HCT116 (cell line): ENCODE data around the gene NOL11. TPM values are rescaled to one million over a fixed set of nuclear protein-coding genes. Genes with fewer than 3 reads are reported as not detected.

Experiments
- ATAC-seq: fragments of 200-7000 bp; cut with Tn5 transposase; 2 replicates; pipeline ENCODE4 v1.9.1; 2020; ENCODE audit warnings: mild to moderate bottlenecking, moderate library complexity
- BruUV-seq: library from RNA; stranded (reverse); fragments of 400-500 nt; replicated peaks from 2 replicates; lab custom pipeline; 2021; lab: Mats Ljungman, UMichigan
- CTCF ChIA-PET: fragments of 300-600 bp; sonication (Branson Sonifier 250); formaldehyde crosslinking; loops from one replicate; lab custom pipeline; 2021; ENCODE audit warnings: antibody characterized with exemption; lab: Charles Lee
- POLR2A ChIA-PET: fragments of 300-600, 350-600 bp; sonication (Branson Sonifier 250); formaldehyde crosslinking; loops from one replicate; lab custom pipeline; 2021; ENCODE audit warnings: antibody characterized with exemption; lab: Charles Lee
- RAD21 ChIA-PET, 2 experiments: fragments of 300-600 bp; sonication (Branson Sonifier 250); formaldehyde crosslinking; loops; one replicate each; lab custom pipeline; 2023; ENCODE audit warnings: low total read pairs in 2 of 2; ENCODE audit not compliant: uncharacterized antibody in 2 of 2, unreplicated experiment in 2 of 2, low non-redundant PET in 1 of 2; lab: Charles Lee
- DNase-seq: peaks from one replicate; pipeline ENCODE4 v3.0.0-alpha.2; 2010; ENCODE audit warnings: low read depth, low spot score
- H2AFZ ChIP-seq: fragments of 200-600 bp; shearing (Covaris generic), sonication (generic); 2 replicates; pipeline ENCODE4 v1.6.1; 2017; ENCODE audit warnings: low read depth, mixed run types, mixed read lengths, antibody characterized with exemption, low read length; ENCODE audit not compliant: poor library complexity, severe bottlenecking
- H3K27ac ChIP-seq: 2 replicates; pipeline ENCODE4 v1.5.1; 2012; ENCODE audit warnings: low read depth, low read length
- H3K27me3 ChIP-seq: fragments of 200-600 bp; sonication (generic); 2 replicates; pipeline ENCODE4 v1.6.1; 2016; ENCODE audit warnings: mixed run types, low read length, mixed read lengths; ENCODE audit not compliant: insufficient read depth
- H3K36me3 ChIP-seq, 2 experiments: fragments of 200-500 bp in 1 of 2; fragments of 200-600 bp in 1 of 2; sonication (Bioruptor generic) in 1 of 2; sonication (generic) in 1 of 2; 2 replicates each; pipeline versions ENCODE4 v1.5.1 to v1.6.1; 2014 to 2016; ENCODE audit warnings: low read length in 2 of 2, inconsistent platforms in 1 of 2, mixed read lengths in 1 of 2, mixed run types in 1 of 2; ENCODE audit not compliant: insufficient read depth in 2 of 2, control insufficient read depth in 1 of 2
- H3K4me1 ChIP-seq, 2 experiments: fragments of 200-600 bp in 1 of 2; sonication (generic) in 1 of 2; 2 replicates each; pipeline versions ENCODE4 v1.5.1 to v1.6.1; 2012 to 2017; ENCODE audit warnings: low read length in 2 of 2, inconsistent platforms in 1 of 2, mild to moderate bottlenecking in 1 of 2, mixed read lengths in 1 of 2, mixed run types in 1 of 2, moderate library complexity in 1 of 2; ENCODE audit not compliant: insufficient read depth in 2 of 2, control insufficient read depth in 1 of 2
- H3K4me2 ChIP-seq: fragments of 200-600 bp; sonication (generic); 2 replicates; pipeline ENCODE4 v1.6.1; 2017; ENCODE audit warnings: mixed run types, low read length, mixed read lengths
- H3K4me3 ChIP-seq, 2 experiments: fragments of 200-600 bp in 1 of 2; sonication (generic) in 1 of 2; replicated peaks in 1 of 2; 2 replicates each; pipeline ENCODE4 v1.5.1; 2011 to 2016; ENCODE audit warnings: low read length in 2 of 2, control low read depth in 1 of 2, low read depth in 1 of 2, mild to moderate bottlenecking in 1 of 2, mixed read lengths in 1 of 2, mixed run types in 1 of 2
- H3K79me2 ChIP-seq: fragments of 200-600 bp; sonication (generic); 2 replicates; pipeline ENCODE4 v1.6.1; 2017; ENCODE audit warnings: mild to moderate bottlenecking, mixed run types, low read length, moderate library complexity, mixed read lengths; ENCODE audit not compliant: insufficient read depth
- H3K9ac ChIP-seq: fragments of 200-600 bp; sonication (generic); 2 replicates; pipeline ENCODE4 v1.6.1; 2016; ENCODE audit warnings: low read length, mixed read lengths
- H3K9me2 ChIP-seq: fragments of 200-600 bp; sonication (generic), shearing (Covaris generic); 2 replicates; pipeline ENCODE4 v1.6.1; 2017; ENCODE audit warnings: mixed run types, mild to moderate bottlenecking, moderate library complexity; ENCODE audit not compliant: insufficient read depth
- H3K9me3 ChIP-seq, 2 experiments: fragments of 200-500 bp in 1 of 2; fragments of 200-600 bp in 1 of 2; sonication (Bioruptor generic) in 1 of 2; sonication (generic) in 1 of 2; 2 replicates each; pipeline ENCODE4 v1.6.1; 2014 to 2017; ENCODE audit warnings: low read length in 2 of 2, mixed read lengths in 2 of 2, inconsistent platforms in 1 of 2, low read depth in 1 of 2, mild to moderate bottlenecking in 1 of 2, mixed run types in 1 of 2, moderate library complexity in 1 of 2; ENCODE audit not compliant: control insufficient read depth in 1 of 2, insufficient read depth in 1 of 2
- H4K20me1 ChIP-seq: fragments of 200-600 bp; sonication (generic), shearing (Covaris generic); 2 replicates; pipeline ENCODE4 v1.6.1; 2017; ENCODE audit warnings: mixed run types, mild to moderate bottlenecking, moderate library complexity; ENCODE audit not compliant: insufficient read depth
- CBX3 ChIP-seq: IDR thresholded peaks from 2 replicates; pipeline ENCODE4 v1.6.1; 2012; ENCODE audit warnings: low read depth
- CEBPB ChIP-seq: IDR thresholded peaks from 2 replicates; pipeline ENCODE4 v1.6.1; 2012; ENCODE audit warnings: low read depth
- CTCF ChIP-seq, 3 experiments: fragments of 200-600 bp in 1 of 3; sonication (generic) in 1 of 3; IDR thresholded peaks in 2 of 3; conservative IDR thresholded peaks in 1 of 3; 2 replicates each; pipeline ENCODE4 v1.5.1; 2012 to 2017; ENCODE audit warnings: low read depth in 2 of 3, low read length in 2 of 3, antibody characterized with exemption in 1 of 3, borderline replicate concordance in 1 of 3, control low read depth in 1 of 3, mild to moderate bottlenecking in 1 of 3, mixed read lengths in 1 of 3, mixed run types in 1 of 3, moderate library complexity in 1 of 3; ENCODE audit not compliant: insufficient read depth in 1 of 3
- EGR1 ChIP-seq: IDR thresholded peaks from 2 replicates; pipeline ENCODE4 v1.6.1; 2012; ENCODE audit warnings: low read depth
- ELF1 ChIP-seq: IDR thresholded peaks from 2 replicates; pipeline ENCODE4 v1.6.1; 2012; ENCODE audit warnings: low read depth, borderline replicate concordance
- EZH2 ChIP-seq: fragments of 200-600 bp; sonication (generic); IDR thresholded peaks from 2 replicates; pipeline ENCODE4 v1.6.1; 2017; ENCODE audit warnings: antibody characterized with exemption, mixed run types
- EZH2phosphoT487 ChIP-seq: fragments of 200-600 bp; IDR thresholded peaks from 2 replicates; pipeline ENCODE4 v1.6.1; 2018; ENCODE audit warnings: antibody characterized with exemption, borderline replicate concordance
- POLR2A ChIP-seq: IDR thresholded peaks from 2 replicates; pipeline ENCODE4 v1.7.0; 2011; ENCODE audit warnings: borderline replicate concordance; ENCODE audit not compliant: insufficient read depth, insufficient read length; ENCODE audit errors: extremely low read depth
- YY1 ChIP-seq: IDR thresholded peaks from 2 replicates; pipeline ENCODE4 v1.6.1; 2011; ENCODE audit warnings: low read length, low read depth, moderate library complexity, mild to moderate bottlenecking; ENCODE audit not compliant: insufficient replicate concordance; ENCODE audit errors: extremely low read depth
- ZFX ChIP-seq: fragments of 450-650 bp; IDR thresholded peaks from 2 replicates; pipeline ENCODE4 v1.6.1; 2017
- ZNF274 ChIP-seq: fragments of 200-500 bp; sonication (Bioruptor generic); IDR thresholded peaks from 2 replicates; pipeline ENCODE4 v1.6.1; 2014; ENCODE audit warnings: mild to moderate bottlenecking, low read depth, low read length, inconsistent platforms
- intact Hi-C: fragments of 100-400 bp; cut with micrococcal nuclease; formaldehyde crosslinking; loops from 2 replicates; pipeline ENCODE4 v1.10.0; 2022
- total RNA-seq: library from RNA; stranded (reverse); gene quantifications from one replicate; pipeline ENCODE4 v1.2.1, GENCODE V29; 2021; ENCODE audit not compliant: unreplicated experiment
- TF ChIP-seq, protein P1 (sequence below): IDR thresholded peaks from 2 replicates; pipeline ENCODE4 v1.6.1; 2011; ENCODE audit warnings: mild to moderate bottlenecking, low read length, moderate library complexity; ENCODE audit not compliant: insufficient replicate concordance; ENCODE audit errors: extremely low read depth
- TF ChIP-seq, protein P2 (sequence below): IDR thresholded peaks from 2 replicates; pipeline ENCODE4 v1.6.1; 2012; ENCODE audit warnings: low read depth

NOL11 gene
- total RNA-seq, 1 experiment from 2014 or later = 118 TPM

- TF ChIP-seq CTCF (IDR thresholded peaks at IDR 0.05 in 2 of 3, conservative IDR thresholded peaks at IDR 0.05 in 1 of 3; ENCODE audit: borderline replicate concordance in 1 of 3, insufficient read depth in 1 of 3, low read depth in 2 of 3, low read length in 2 of 3) (no peak), EGR1 (no peak)
Measured at GRCh38 chr17:67784364-67785121, 66.8 kb downstream of the NOL11 start (continued).

DNA sequence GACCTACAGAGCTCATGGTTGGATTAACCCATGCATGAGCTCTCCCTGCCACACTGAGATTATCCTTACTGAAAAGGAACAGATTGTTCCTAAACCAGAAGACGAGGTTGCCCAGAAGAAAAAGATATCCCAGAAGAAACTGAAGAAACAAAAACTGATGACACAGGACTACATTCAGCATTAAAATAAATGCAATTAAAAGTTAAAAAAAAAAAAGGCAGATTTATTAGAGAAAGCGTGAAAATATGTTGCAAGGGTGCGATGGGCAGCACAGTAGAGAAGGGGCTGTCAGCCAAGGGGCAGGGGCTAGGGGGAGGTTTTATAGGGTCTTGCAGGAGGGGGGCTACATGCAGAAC, 67.4 kb downstream of the NOL11 start:
- no peak overlapping the region for H3K4me3 ChIP-seq
- intact Hi-C loops = no loop called here
- H3K9me2 ChIP-seq = no peaks in the 10 kb centered on the region
- no peaks in the 10 kb centered on the region for H4K20me1 ChIP-seq
- ATAC-seq (no peak), DNase-seq (no peak)
- ChIA-PET POLR2A (no interaction called here), CTCF (no interaction called here), RAD21 (no interaction called here)
- no peak overlapping the region for H2AFZ ChIP-seq
- no TSS peak for BruUV-seq
- no peak overlapping the region for H3K9ac ChIP-seq
- no peaks in the 10 kb centered on the region for H3K9me3 ChIP-seq
- peaks cover 4 to 6% of the 10 kb centered on the region in 2 experiments; a peak in 3 of 4 replicates for H3K4me1 ChIP-seq
- no peak overlapping the region for H3K27ac ChIP-seq
- H3K36me3 ChIP-seq = no peaks in the 10 kb centered on the region
- H3K27me3 ChIP-seq = no peaks in the 10 kb centered on the region
- H3K79me2 ChIP-seq = no peaks in the 10 kb centered on the region
- no peak overlapping the region for H3K4me2 ChIP-seq
- TF ChIP-seq ELF1 (no peak), EGR1 (no peak), POLR2A (no peak), EZH2 (no peak), YY1 (no peak), ZFX (no peak), CTCF (IDR thresholded peaks at IDR 0.05 in 2 of 3, conservative IDR thresholded peaks at IDR 0.05 in 1 of 3; ENCODE audit: borderline replicate concordance in 1 of 3, insufficient read depth in 1 of 3, low read depth in 2 of 3, low read length in 2 of 3) (no peak), CBX3 (no peak), EZH2phosphoT487 (no peak), CEBPB (no peak), ZNF274 (no peak)
- TF ChIP-seq, protein P1, sequence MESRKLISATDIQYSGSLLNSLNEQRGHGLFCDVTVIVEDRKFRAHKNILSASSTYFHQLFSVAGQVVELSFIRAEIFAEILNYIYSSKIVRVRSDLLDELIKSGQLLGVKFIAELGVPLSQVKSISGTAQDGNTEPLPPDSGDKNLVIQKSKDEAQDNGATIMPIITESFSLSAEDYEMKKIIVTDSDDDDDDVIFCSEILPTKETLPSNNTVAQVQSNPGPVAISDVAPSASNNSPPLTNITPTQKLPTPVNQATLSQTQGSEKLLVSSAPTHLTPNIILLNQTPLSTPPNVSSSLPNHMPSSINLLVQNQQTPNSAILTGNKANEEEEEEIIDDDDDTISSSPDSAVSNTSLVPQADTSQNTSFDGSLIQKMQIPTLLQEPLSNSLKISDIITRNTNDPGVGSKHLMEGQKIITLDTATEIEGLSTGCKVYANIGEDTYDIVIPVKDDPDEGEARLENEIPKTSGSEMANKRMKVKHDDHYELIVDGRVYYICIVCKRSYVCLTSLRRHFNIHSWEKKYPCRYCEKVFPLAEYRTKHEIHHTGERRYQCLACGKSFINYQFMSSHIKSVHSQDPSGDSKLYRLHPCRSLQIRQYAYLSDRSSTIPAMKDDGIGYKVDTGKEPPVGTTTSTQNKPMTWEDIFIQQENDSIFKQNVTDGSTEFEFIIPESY = no peak
- TF ChIP-seq, protein P2, sequence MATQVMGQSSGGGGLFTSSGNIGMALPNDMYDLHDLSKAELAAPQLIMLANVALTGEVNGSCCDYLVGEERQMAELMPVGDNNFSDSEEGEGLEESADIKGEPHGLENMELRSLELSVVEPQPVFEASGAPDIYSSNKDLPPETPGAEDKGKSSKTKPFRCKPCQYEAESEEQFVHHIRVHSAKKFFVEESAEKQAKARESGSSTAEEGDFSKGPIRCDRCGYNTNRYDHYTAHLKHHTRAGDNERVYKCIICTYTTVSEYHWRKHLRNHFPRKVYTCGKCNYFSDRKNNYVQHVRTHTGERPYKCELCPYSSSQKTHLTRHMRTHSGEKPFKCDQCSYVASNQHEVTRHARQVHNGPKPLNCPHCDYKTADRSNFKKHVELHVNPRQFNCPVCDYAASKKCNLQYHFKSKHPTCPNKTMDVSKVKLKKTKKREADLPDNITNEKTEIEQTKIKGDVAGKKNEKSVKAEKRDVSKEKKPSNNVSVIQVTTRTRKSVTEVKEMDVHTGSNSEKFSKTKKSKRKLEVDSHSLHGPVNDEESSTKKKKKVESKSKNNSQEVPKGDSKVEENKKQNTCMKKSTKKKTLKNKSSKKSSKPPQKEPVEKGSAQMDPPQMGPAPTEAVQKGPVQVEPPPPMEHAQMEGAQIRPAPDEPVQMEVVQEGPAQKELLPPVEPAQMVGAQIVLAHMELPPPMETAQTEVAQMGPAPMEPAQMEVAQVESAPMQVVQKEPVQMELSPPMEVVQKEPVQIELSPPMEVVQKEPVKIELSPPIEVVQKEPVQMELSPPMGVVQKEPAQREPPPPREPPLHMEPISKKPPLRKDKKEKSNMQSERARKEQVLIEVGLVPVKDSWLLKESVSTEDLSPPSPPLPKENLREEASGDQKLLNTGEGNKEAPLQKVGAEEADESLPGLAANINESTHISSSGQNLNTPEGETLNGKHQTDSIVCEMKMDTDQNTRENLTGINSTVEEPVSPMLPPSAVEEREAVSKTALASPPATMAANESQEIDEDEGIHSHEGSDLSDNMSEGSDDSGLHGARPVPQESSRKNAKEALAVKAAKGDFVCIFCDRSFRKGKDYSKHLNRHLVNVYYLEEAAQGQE = no peak
